H1 (cell line): ENCODE results near the gene RGMB. TPM values are rescaled to one million over a fixed set of nuclear protein-coding genes. Genes with fewer than 3 reads are reported as not detected.
A peak's percentile ranks its signal among the peaks of the same experiment; 100 is the strongest.

Experiments used
- CTCF ChIA-PET: fragments of 300-600 bp; sonication (Branson Sonifier 250); formaldehyde crosslinking; loops from one replicate; lab custom pipeline; 2021; ENCODE audit not compliant: partially characterized antibody; lab: Charles Lee
- POLR2A ChIA-PET: fragments of 300-600 bp; sonication (Branson Sonifier 250); formaldehyde crosslinking; loops from one replicate; lab custom pipeline; 2021; ENCODE audit warnings: inconsistent platforms; ENCODE audit not compliant: partially characterized antibody; lab: Charles Lee
- DNase-seq, 2 experiments: peaks; one replicate each; pipeline versions ENCODE4 v3.0.0 to v3.0.0-alpha.2; 2010 to 2022; ENCODE audit warnings: low spot score in 2 of 2, low read depth in 1 of 2, mixed read lengths in 1 of 2
- FAIRE-seq: peaks from 2 replicates; lab custom pipeline; 2011; peaks lifted over from hg19 to GRCh38; lab: Jason Lieb, UNC
- H2AFZ ChIP-seq: 2 replicates; pipeline ENCODE4 v1.8.1; 2012; ENCODE audit warnings: low read length, inconsistent platforms
- H2AK5ac ChIP-seq: 2 replicates; pipeline ENCODE4 v1.6.1; 2013; ENCODE audit warnings: low read depth, low read length
- H2BK120ac ChIP-seq: replicated peaks from 2 replicates; pipeline ENCODE3; 2013; ENCODE audit warnings: low read depth, low read length, inconsistent platforms
- H2BK12ac ChIP-seq: 2 replicates; pipeline ENCODE4 v1.6.1; 2013; ENCODE audit warnings: low read depth, low read length
- H2BK15ac ChIP-seq: 2 replicates; pipeline ENCODE4 v1.6.1; 2013; ENCODE audit warnings: low read length
- H2BK20ac ChIP-seq: 2 replicates; pipeline ENCODE4 v1.6.1; 2013; ENCODE audit warnings: low read length
- H2BK5ac ChIP-seq: 2 replicates; pipeline ENCODE4 v1.6.1; 2013; ENCODE audit warnings: low read depth, low read length
- H3K14ac ChIP-seq: 2 replicates; pipeline ENCODE4 v1.6.1; 2013; ENCODE audit warnings: inconsistent platforms; ENCODE audit not compliant: insufficient read length
- H3K18ac ChIP-seq: 2 replicates; pipeline ENCODE4 v1.6.1; 2013; ENCODE audit warnings: low read length; ENCODE audit errors: extremely low read depth
- H3K23ac ChIP-seq: 2 replicates; pipeline ENCODE4 v1.6.1; 2013; ENCODE audit warnings: inconsistent platforms; ENCODE audit not compliant: insufficient read length
- H3K23me2 ChIP-seq: 2 replicates; pipeline ENCODE4 v1.6.1; 2013; ENCODE audit warnings: low read depth, low read length
- H3K27ac ChIP-seq: 2 replicates; pipeline ENCODE4 v1.6.1; 2011; ENCODE audit warnings: low read depth, low read length, inconsistent platforms
- H3K27me3 ChIP-seq, 4 experiments: replicated peaks in 1 of 4; 1 replicate in 1 of 4; 2 replicates in 3 of 4; pipeline versions ENCODE4 v1.6.1 to v1.8.1; 2011 to 2013; ENCODE audit warnings: low read length in 3 of 4, mild to moderate bottlenecking in 3 of 4, inconsistent platforms in 2 of 4, mixed read lengths in 2 of 4, moderate library complexity in 1 of 4; ENCODE audit not compliant: control insufficient read depth in 3 of 4, insufficient read depth in 3 of 4; ENCODE audit errors: extremely low read depth in 1 of 4
- H3K36me3 ChIP-seq, 4 experiments: 2 replicates each; pipeline versions ENCODE4 v1.6.1 to v1.8.1; 2011 to 2013; ENCODE audit warnings: mild to moderate bottlenecking in 4 of 4, low read length in 3 of 4, moderate library complexity in 2 of 4, control low read depth in 1 of 4, inconsistent platforms in 1 of 4; ENCODE audit not compliant: insufficient read depth in 4 of 4, control insufficient read depth in 2 of 4
- H3K4ac ChIP-seq: replicated peaks from 2 replicates; pipeline ENCODE3; 2013; ENCODE audit warnings: low read length, low read depth, mixed read lengths, inconsistent platforms; ENCODE audit not compliant: insufficient read length
- H3K4me1 ChIP-seq, 4 experiments: replicated peaks in 1 of 4; 1 replicate in 1 of 4; 2 replicates in 3 of 4; pipeline versions ENCODE4 v1.6.1 to v1.8.1; 2011 to 2013; ENCODE audit warnings: low read length in 3 of 4, inconsistent platforms in 2 of 4, mixed read lengths in 1 of 4; ENCODE audit not compliant: insufficient read depth in 4 of 4, control insufficient read depth in 3 of 4
- H3K4me2 ChIP-seq, 2 experiments: 2 replicates each; pipeline versions ENCODE4 v1.6.1 to v1.8.1; 2011 to 2013; ENCODE audit warnings: low read depth in 2 of 2, low read length in 2 of 2, control low read depth in 1 of 2, inconsistent platforms in 1 of 2, mild to moderate bottlenecking in 1 of 2; ENCODE audit not compliant: insufficient read depth in 1 of 2
- H3K4me3 ChIP-seq, 4 experiments: fragments of 200-600, 300-600 bp in 1 of 4; sonication (generic), shearing (Covaris generic), sonication (Bioruptor Twin) in 1 of 4; 2 replicates each; pipeline versions ENCODE4 v1.5.1 to v1.8.1; 2011 to 2016; ENCODE audit warnings: low read length in 4 of 4, low read depth in 3 of 4, control low read depth in 2 of 4, inconsistent platforms in 2 of 4, mild to moderate bottlenecking in 2 of 4, mixed read lengths in 1 of 4, moderate library complexity in 1 of 4; ENCODE audit not compliant: insufficient read depth in 2 of 4; ENCODE audit errors: extremely low read depth in 1 of 4
- H3K56ac ChIP-seq: replicated peaks from 2 replicates; pipeline ENCODE3; 2013; ENCODE audit warnings: low read depth, mild to moderate bottlenecking, mixed read lengths, low read length, inconsistent platforms; ENCODE audit not compliant: insufficient read length
- H3K79me1 ChIP-seq: 2 replicates; pipeline ENCODE4 v1.6.1; 2013; ENCODE audit warnings: low read depth, low read length, control low read depth
- H3K79me2 ChIP-seq, 2 experiments: 2 replicates each; pipeline versions ENCODE4 v1.6.1 to v1.8.1; 2012 to 2013; ENCODE audit warnings: low read length in 2 of 2, mild to moderate bottlenecking in 2 of 2, inconsistent platforms in 1 of 2; ENCODE audit not compliant: insufficient read depth in 2 of 2, control insufficient read depth in 1 of 2
- H3K9ac ChIP-seq, 4 experiments: replicated peaks in 1 of 4; 1 replicate in 1 of 4; 2 replicates in 3 of 4; pipeline versions ENCODE4 v1.6.1 to v1.8.1; 2011 to 2013; ENCODE audit warnings: low read depth in 3 of 4, low read length in 3 of 4, control low read depth in 2 of 4, mild to moderate bottlenecking in 2 of 4, moderate library complexity in 2 of 4, inconsistent platforms in 1 of 4; ENCODE audit errors: extremely low read depth in 1 of 4
- H3K9me3 ChIP-seq, 2 experiments: 2 replicates each; pipeline versions ENCODE4 v1.6.1 to v1.8.1; 2012 to 2013; ENCODE audit warnings: mild to moderate bottlenecking in 2 of 2, moderate library complexity in 2 of 2, control low read depth in 1 of 2, inconsistent platforms in 1 of 2, low read depth in 1 of 2, low read length in 1 of 2, mixed read lengths in 1 of 2; ENCODE audit not compliant: insufficient read depth in 2 of 2
- H4K20me1 ChIP-seq, 2 experiments: replicated peaks in 1 of 2; 2 replicates each; pipeline versions ENCODE3 to v1.8.1; 2011 to 2013; ENCODE audit warnings: inconsistent platforms in 2 of 2, low read length in 2 of 2, mild to moderate bottlenecking in 1 of 2; ENCODE audit not compliant: insufficient read depth in 2 of 2, control insufficient read depth in 1 of 2
- H4K5ac ChIP-seq: 2 replicates; pipeline ENCODE4 v1.6.1; 2013; ENCODE audit warnings: low read length, low read depth, mixed read lengths, inconsistent platforms; ENCODE audit not compliant: insufficient read length
- H4K8ac ChIP-seq: 2 replicates; pipeline ENCODE4 v1.8.0; 2013; ENCODE audit warnings: mild to moderate bottlenecking, moderate library complexity, low read length, inconsistent platforms; ENCODE audit not compliant: insufficient read depth; ENCODE audit errors: extremely low read depth
- H4K91ac ChIP-seq: replicated peaks from 2 replicates; pipeline ENCODE3; 2013; ENCODE audit warnings: low read length, mixed read lengths, inconsistent platforms; ENCODE audit not compliant: insufficient read length
- BACH1 ChIP-seq: IDR thresholded peaks from 2 replicates; pipeline ENCODE4 v1.6.1; 2012; ENCODE audit warnings: low read length, improper control_type of control experiment
- HDAC2 ChIP-seq, 2 experiments: fragments of 300-600 bp in 1 of 2; sonication (generic) in 1 of 2; IDR thresholded peaks; 2 replicates each; pipeline ENCODE4 v1.6.1; 2011 to 2012; ENCODE audit warnings: low read depth in 2 of 2, low read length in 2 of 2, mild to moderate bottlenecking in 2 of 2, moderate library complexity in 2 of 2, borderline replicate concordance in 1 of 2, inconsistent platforms in 1 of 2
- KDM5A ChIP-seq: fragments of 200-600 bp; IDR thresholded peaks from 2 replicates; pipeline ENCODE4 v1.7.1; 2012; ENCODE audit warnings: mild to moderate bottlenecking, low read length, inconsistent platforms, mixed read lengths
- RAD21 ChIP-seq, 2 experiments: IDR thresholded peaks in 1 of 2; conservative IDR thresholded peaks in 1 of 2; 2 replicates each; pipeline ENCODE4 v1.6.1; 2011; ENCODE audit warnings: low read depth in 2 of 2, low read length in 2 of 2, improper control_type of control experiment in 1 of 2, inconsistent platforms in 1 of 2, mild to moderate bottlenecking in 1 of 2, moderate library complexity in 1 of 2
- TCF12 ChIP-seq: IDR thresholded peaks from 2 replicates; pipeline ENCODE4 v1.6.1; 2011; ENCODE audit warnings: low read depth, mild to moderate bottlenecking, low read length
- WGBS, 2 experiments: shearing (Covaris generic) in 1 of 2; methylation state at CpG; one replicate each; pipeline versions ENCODE4 v1.1.6 to v1.1.7; 2013 to 2015; ENCODE audit warnings: low lambda C conversion rate in 2 of 2, mixed read lengths in 2 of 2, inconsistent platforms in 1 of 2, low coverage in 1 of 2, missing lambda C conversion rate in 1 of 2; ENCODE audit not compliant: insufficient replicate concordance in 2 of 2, insufficient coverage in 1 of 2, insufficient read length in 1 of 2; ENCODE audit errors: extremely low coverage in 1 of 2, missing lambda C conversion rate in 1 of 2; 5-methylcytosine and 5-hydroxymethylcytosine counted together
- polyA plus RNA-seq, 7 experiments: library from polyadenylated mRNA; depleted of rRNA in 3 of 7; stranded (reverse) in 5 of 7; unstranded in 2 of 7; fragments of >200 nt in 5 of 7; fragments of 200-250 nt in 2 of 7; gene quantifications; 1 replicate in 5 of 7; 2 replicates in 1 of 7; 4 replicates in 1 of 7; pipeline versions ENCODE4 v1.2.1 to v1.2.3, GENCODE V29; 2011 to 2013; ENCODE audit warnings: missing spikeins in 2 of 7, mixed read lengths in 2 of 7
- total RNA-seq: library from RNA; stranded (reverse); fragmentation: NEBNext Ultra II Directional; extraction: Animal tissue kit (Norgen Biotek cat#: 25700); gene quantifications from 2 replicates; pipeline ENCODE4 v1.2.1, GENCODE V29; 2021
- TF ChIP-seq, protein P1 (sequence below), 3 experiments: IDR thresholded peaks; 1 replicate in 2 of 3; 2 replicates in 1 of 3; pipeline versions ENCODE4 v1.5.1 to v1.6.1; 2011; ENCODE audit warnings: low read length in 3 of 3, mild to moderate bottlenecking in 3 of 3, inconsistent platforms in 2 of 3, low read depth in 1 of 3, moderate library complexity in 1 of 3; ENCODE audit not compliant: insufficient read depth in 1 of 3; ENCODE audit errors: control extremely low read depth in 1 of 3
- TF ChIP-seq, protein P2 (sequence below): IDR thresholded peaks from 2 replicates; pipeline ENCODE4 v1.6.1; 2012; ENCODE audit warnings: inconsistent platforms

The RGMB gene
- total and polyA plus RNA-seq, 2 of the 8 experiments (the other 6 are each of a cell fraction or from before 2014, with no cell fraction given) = 11.7 to 27.0 TPM

DNA sequence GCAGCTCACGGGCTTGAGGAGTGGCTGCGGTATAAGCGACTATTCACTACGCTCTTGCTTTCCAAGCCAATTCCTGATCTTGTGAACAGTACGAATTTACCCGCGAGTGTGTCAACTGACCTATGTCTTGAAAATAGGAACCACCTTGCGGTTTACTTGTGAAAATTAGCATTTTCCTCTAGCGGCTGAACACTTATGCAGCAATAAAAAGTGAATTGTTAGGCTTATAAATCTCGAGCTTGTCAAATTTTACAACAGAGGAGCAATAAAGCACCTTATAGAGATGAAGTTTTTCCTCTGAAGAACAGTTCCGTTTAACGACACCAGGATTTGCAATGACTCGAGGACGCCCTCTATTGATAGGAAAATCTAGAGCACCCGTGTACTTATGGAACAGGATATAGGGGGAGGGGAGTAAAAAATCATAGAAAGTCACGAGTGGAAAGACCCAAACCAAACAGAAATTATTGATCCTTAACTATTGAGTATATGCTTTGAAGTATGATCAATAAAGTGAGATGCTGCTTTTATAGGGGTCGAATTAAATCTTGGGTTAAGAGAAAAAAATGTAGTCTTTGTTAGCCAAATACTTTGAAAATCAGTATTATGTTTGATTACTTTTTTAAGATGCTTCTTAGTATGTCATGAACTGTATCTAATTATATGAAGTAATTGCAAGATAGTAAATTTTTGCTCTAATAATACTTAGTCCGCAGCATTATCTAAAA, 1.9 kb upstream of the RGMB start:
- Histone ChIP-seq H3K9me3 (no peaks in the 10 kb centered on the region), H2BK12ac (no peak overlapping the region), H2BK20ac (no peak overlapping the region), H4K91ac (no peak overlapping the region), H3K4me1 (peaks cover 3 to 15% (median 11%) of the 10 kb centered on the region in 4 experiments; a peak in 6 of 7 replicates), H3K4ac (no peak overlapping the region), H4K20me1 (peaks cover 14 to 18% of the 10 kb centered on the region in 2 experiments), H3K23ac (no peak overlapping the region), H2AFZ (no peak overlapping the region), H3K9ac (no peak overlapping the region; a peak in 1 of 7 replicates), H3K23me2 (peaks cover 25% of the 10 kb centered on the region), H3K36me3 (peaks cover 0 to 12% (median 0%) of the 10 kb centered on the region in 4 experiments; a peak in 1 of 8 replicates), H3K18ac (no peak overlapping the region), H2BK120ac (no peak overlapping the region), H2BK15ac (no peak overlapping the region), H2AK5ac (no peak overlapping the region), H3K4me2 (peak overlapping the region; percentile 89 to 97), H3K4me3 (peak overlapping the region in 3 of 4 experiments; percentile 52 to 91 (median 81); a peak in 6 of 8 replicates), H2BK5ac (no peak overlapping the region), H3K14ac (no peak overlapping the region), H3K79me1 (0 out of 2 replicates have a peak, but pooled peaks cover 2% of the 10 kb centered on the region), H3K56ac (no peak overlapping the region), H3K27me3 (peaks cover 0 to 19% (median 13%) of the 10 kb centered on the region in 4 experiments; a peak in 6 of 7 replicates), H4K5ac (no peak overlapping the region), H3K27ac (no peak overlapping the region), H4K8ac (no peak overlapping the region), H3K79me2 (peaks cover 4 to 21% of the 10 kb centered on the region in 2 experiments)
- DNase-seq (no peak), FAIRE-seq (peak; percentile 36)
- ChIA-PET CTCF (interaction anchor here (0.6 to 7.4 kb wide), 40 partner anchors 10 to 1350 kb away, joined by 3 to 94 read pairs (median 4); no protein-coding TSS in a partner anchor), POLR2A (interaction anchor here (0.7 to 1.4 kb wide), 6 partner anchors 13 to 539 kb away, joined by 3 to 4 read pairs (median 4); no protein-coding TSS in a partner anchor)
- WGBS, 2 experiments = 14% methylated on average over 18 of the region's 18 CpGs; no CpG with 5 or more reads in 1 of the 2 experiments
- TF ChIP-seq BACH1 (peak; percentile 71), TCF12 (0 out of 2 replicates have a peak, but pooled peaks have one; percentile 19), RAD21 (IDR thresholded peaks at IDR 0.05 in 1 of 2, conservative IDR thresholded peaks at IDR 0.05 in 1 of 2; ENCODE audit: low read depth in 2 of 2, low read length in 2 of 2) (peak; percentile 73 to 77), HDAC2 (IDR thresholded peaks at IDR 0.05; ENCODE audit: borderline replicate concordance in 1 of 2, low read depth in 2 of 2, low read length in 2 of 2) (peak; percentile 76 to 99; a peak in 3 of 4 replicates), KDM5A (no peak)
- TF ChIP-seq, protein P1, sequence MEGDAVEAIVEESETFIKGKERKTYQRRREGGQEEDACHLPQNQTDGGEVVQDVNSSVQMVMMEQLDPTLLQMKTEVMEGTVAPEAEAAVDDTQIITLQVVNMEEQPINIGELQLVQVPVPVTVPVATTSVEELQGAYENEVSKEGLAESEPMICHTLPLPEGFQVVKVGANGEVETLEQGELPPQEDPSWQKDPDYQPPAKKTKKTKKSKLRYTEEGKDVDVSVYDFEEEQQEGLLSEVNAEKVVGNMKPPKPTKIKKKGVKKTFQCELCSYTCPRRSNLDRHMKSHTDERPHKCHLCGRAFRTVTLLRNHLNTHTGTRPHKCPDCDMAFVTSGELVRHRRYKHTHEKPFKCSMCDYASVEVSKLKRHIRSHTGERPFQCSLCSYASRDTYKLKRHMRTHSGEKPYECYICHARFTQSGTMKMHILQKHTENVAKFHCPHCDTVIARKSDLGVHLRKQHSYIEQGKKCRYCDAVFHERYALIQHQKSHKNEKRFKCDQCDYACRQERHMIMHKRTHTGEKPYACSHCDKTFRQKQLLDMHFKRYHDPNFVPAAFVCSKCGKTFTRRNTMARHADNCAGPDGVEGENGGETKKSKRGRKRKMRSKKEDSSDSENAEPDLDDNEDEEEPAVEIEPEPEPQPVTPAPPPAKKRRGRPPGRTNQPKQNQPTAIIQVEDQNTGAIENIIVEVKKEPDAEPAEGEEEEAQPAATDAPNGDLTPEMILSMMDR (IDR thresholded peaks at IDR 0.05; ENCODE audit: control extremely low read depth in 1 of 3, insufficient read depth in 1 of 3, low read depth in 1 of 3, low read length in 3 of 3) = peak in 2 of 3 experiments; percentile 73 to 83; a peak in 3 of 4 replicates
- TF ChIP-seq, protein P2, sequence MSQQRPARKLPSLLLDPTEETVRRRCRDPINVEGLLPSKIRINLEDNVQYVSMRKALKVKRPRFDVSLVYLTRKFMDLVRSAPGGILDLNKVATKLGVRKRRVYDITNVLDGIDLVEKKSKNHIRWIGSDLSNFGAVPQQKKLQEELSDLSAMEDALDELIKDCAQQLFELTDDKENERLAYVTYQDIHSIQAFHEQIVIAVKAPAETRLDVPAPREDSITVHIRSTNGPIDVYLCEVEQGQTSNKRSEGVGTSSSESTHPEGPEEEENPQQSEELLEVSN = no peak
